Neuronal stem cell (in vitro differentiated cells): ENCODE measurements around the gene GALNT1.
A peak's percentile ranks its signal among the peaks of the same experiment; 100 is the strongest.

ENCODE experiments used
- DNase-seq: peaks from one replicate; pipeline ENCODE4 v3.0.0-alpha.2; 2013; ENCODE audit warnings: low spot score
- H2AFZ ChIP-seq: one replicate; pipeline ENCODE4 v1.6.1; 2013; ENCODE audit warnings: mild to moderate bottlenecking, low read length, inconsistent platforms
- H2AK5ac ChIP-seq: 2 replicates; pipeline ENCODE4 v1.6.1; 2013; ENCODE audit warnings: low read depth, mild to moderate bottlenecking, inconsistent platforms, low read length, moderate library complexity, mixed read lengths
- H2BK120ac ChIP-seq: 2 replicates; pipeline ENCODE4 v1.6.1; 2013; ENCODE audit warnings: low read depth, mild to moderate bottlenecking, inconsistent platforms, low read length, moderate library complexity, mixed read lengths
- H2BK12ac ChIP-seq: one replicate; pipeline ENCODE4 v1.6.1; 2013; ENCODE audit warnings: low read length, inconsistent platforms
- H2BK15ac ChIP-seq: 2 replicates; pipeline ENCODE4 v1.6.1; 2013; ENCODE audit warnings: mild to moderate bottlenecking, low read length, inconsistent platforms, mixed read lengths
- H2BK5ac ChIP-seq: one replicate; pipeline ENCODE4 v1.6.1; 2013; ENCODE audit warnings: inconsistent platforms, mild to moderate bottlenecking, low read length, moderate library complexity
- H3K14ac ChIP-seq: one replicate; pipeline ENCODE4 v1.6.1; 2013; ENCODE audit warnings: low read length, inconsistent platforms
- H3K18ac ChIP-seq: 2 replicates; pipeline ENCODE4 v1.6.1; 2013; ENCODE audit warnings: low read length, inconsistent platforms
- H3K23ac ChIP-seq: 2 replicates; pipeline ENCODE4 v1.6.1; 2013; ENCODE audit warnings: low read depth, mild to moderate bottlenecking, mixed read lengths, low read length, inconsistent platforms; ENCODE audit not compliant: poor library complexity
- H3K27ac ChIP-seq: replicated peaks from 3 replicates; pipeline ENCODE4 v1.5.1; 2013; ENCODE audit warnings: low read length, inconsistent platforms
- H3K27me3 ChIP-seq, 3 experiments: 2 replicates each; pipeline ENCODE4 v1.6.1; 2013; ENCODE audit warnings: low read length in 3 of 3, mild to moderate bottlenecking in 2 of 3, inconsistent platforms in 1 of 3, low read depth in 1 of 3, mixed read lengths in 1 of 3, moderate library complexity in 1 of 3; ENCODE audit not compliant: control insufficient read depth in 3 of 3, insufficient read depth in 3 of 3
- H3K36me3 ChIP-seq, 2 donors: replicated peaks in 1 of 2; 2 replicates each; pipeline ENCODE4 v1.6.1; 2013; ENCODE audit warnings: low read length in 2 of 2; ENCODE audit not compliant: control insufficient read depth in 2 of 2, insufficient read depth in 2 of 2
- H3K4ac ChIP-seq: 2 replicates; pipeline ENCODE4 v1.6.1; 2013; ENCODE audit warnings: inconsistent platforms, mild to moderate bottlenecking, low read length, moderate library complexity
- H3K4me1 ChIP-seq, 2 donors: 1 replicate in 1 of 2; 2 replicates in 1 of 2; pipeline ENCODE4 v1.6.1; 2013; ENCODE audit warnings: low read length in 2 of 2, low read depth in 1 of 2; ENCODE audit not compliant: control insufficient read depth in 2 of 2, insufficient read depth in 1 of 2
- H3K4me2 ChIP-seq: one replicate; pipeline ENCODE4 v1.6.1; 2013; ENCODE audit warnings: mild to moderate bottlenecking, low read length, inconsistent platforms; ENCODE audit not compliant: insufficient read depth, poor library complexity, severe bottlenecking
- H3K4me3 ChIP-seq, 2 donors: 2 replicates each; pipeline ENCODE4 v1.5.1; 2013; ENCODE audit warnings: low read length in 2 of 2, mild to moderate bottlenecking in 2 of 2, inconsistent platforms in 1 of 2, moderate library complexity in 1 of 2
- H3K79me1 ChIP-seq: one replicate; pipeline ENCODE4 v1.6.1; 2013; ENCODE audit warnings: low read depth, mild to moderate bottlenecking, inconsistent platforms, low read length, moderate library complexity
- H3K9ac ChIP-seq: one replicate; pipeline ENCODE4 v1.6.1; 2013; ENCODE audit warnings: mild to moderate bottlenecking, low read depth, low read length, inconsistent platforms; ENCODE audit not compliant: poor library complexity
- H3K9me3 ChIP-seq, 2 donors: replicated peaks in 1 of 2; 2 replicates each; pipeline versions ENCODE3 to v1.6.1; 2013; ENCODE audit warnings: low read length in 2 of 2, mild to moderate bottlenecking in 2 of 2, inconsistent platforms in 1 of 2, low read depth in 1 of 2, mixed read lengths in 1 of 2, moderate library complexity in 1 of 2; ENCODE audit not compliant: control insufficient read depth in 2 of 2, insufficient read depth in 1 of 2
- H4K8ac ChIP-seq: one replicate; pipeline ENCODE4 v1.6.1; 2013; ENCODE audit warnings: low read depth, mild to moderate bottlenecking, inconsistent platforms, low read length, moderate library complexity
- H4K91ac ChIP-seq: one replicate; pipeline ENCODE4 v1.6.1; 2013; ENCODE audit warnings: low read length, low read depth, mild to moderate bottlenecking, inconsistent platforms; ENCODE audit not compliant: poor library complexity
- WGBS, 2 donors: extraction: QIAGEN DNeasy Blood & Tissue Kit; methylation state at CpG; one replicate each; pipeline ENCODE4 v1.1.7; 2013; ENCODE audit warnings: missing lambda C conversion rate in 2 of 2, mixed read lengths in 1 of 2; ENCODE audit not compliant: insufficient read length in 2 of 2, insufficient replicate concordance in 1 of 2; ENCODE audit errors: extremely low coverage in 2 of 2; 5-methylcytosine and 5-hydroxymethylcytosine counted together

The GALNT1 gene

DNA sequence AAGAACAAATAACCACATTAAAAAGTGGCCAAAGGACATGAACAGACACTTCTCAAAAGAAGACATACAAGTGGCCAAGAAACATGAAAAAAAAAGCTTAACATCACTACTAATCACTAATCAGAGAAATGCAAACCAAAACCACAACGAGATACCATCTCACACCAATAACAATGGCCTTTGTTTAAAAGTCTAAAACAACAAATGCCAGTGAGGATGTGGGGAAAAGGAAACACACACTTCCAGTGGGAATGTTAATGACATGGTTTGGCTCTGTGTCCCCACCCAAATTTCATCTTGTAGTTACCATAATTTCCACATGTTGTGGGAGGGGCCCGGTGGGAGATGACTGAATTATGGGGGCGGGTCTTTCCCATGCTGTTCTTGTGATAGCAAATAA, 147.1 kb downstream of the GALNT1 start:
- Histone ChIP-seq H3K79me1 (no peaks in the 10 kb centered on the region), H4K91ac (no peak overlapping the region), H2AK5ac (no peak overlapping the region), H3K4me2 (no peak overlapping the region), H3K9ac (no peak overlapping the region), H2BK120ac (no peak overlapping the region), H3K27me3 (peaks cover 0 to 3% (median 0%) of the 10 kb centered on the region in 3 experiments), H3K14ac (no peak overlapping the region), H2AFZ (no peak overlapping the region), H3K36me3 (no peaks in the 10 kb centered on the region), H3K9me3 (no peaks in the 10 kb centered on the region), H3K4me3 (no peak overlapping the region), H3K27ac (no peak overlapping the region), H3K23ac (no peak overlapping the region), H2BK15ac (no peak overlapping the region), H4K8ac (no peak overlapping the region), H2BK12ac (no peak overlapping the region), H2BK5ac (no peak overlapping the region), H3K18ac (no peak overlapping the region), H3K4ac (no peak overlapping the region), H3K4me1 (no peaks in the 10 kb centered on the region)
- no peak for DNase-seq
- WGBS, 2 donors: no CpG with 5 or more reads among the region's 3 CpGs

DNA sequence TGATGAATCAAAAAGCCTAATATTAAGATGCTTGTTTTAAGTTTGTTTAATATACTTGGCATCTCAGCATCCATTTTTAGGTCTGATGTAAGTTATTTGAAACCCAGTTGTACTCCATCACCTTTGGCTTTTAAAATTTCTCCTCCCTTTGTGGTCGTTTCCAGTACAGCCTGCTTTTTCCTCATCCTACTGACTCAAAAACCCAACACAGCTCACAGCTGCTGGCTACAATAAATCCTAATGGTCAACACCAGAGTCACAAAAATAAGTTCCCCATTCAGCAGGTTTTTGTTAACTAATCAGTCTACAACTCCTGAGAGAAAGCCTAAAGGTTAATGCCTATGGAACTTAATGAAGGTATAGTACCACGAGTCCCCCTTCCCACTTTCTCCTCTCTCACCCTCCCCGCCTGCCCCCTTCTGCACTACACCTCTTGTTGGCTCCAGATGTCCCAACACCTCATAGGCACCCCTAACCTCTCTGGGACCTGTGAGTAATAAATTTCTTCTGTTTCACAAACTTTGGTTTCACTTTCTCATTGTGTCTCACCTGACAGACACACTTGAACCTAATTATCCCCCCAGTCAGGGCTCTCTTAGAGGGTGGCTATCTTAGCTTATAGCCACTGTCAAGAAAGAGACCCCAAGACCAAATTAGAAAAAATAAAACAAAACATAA, 148.6 kb downstream of the GALNT1 start:
- Histone ChIP-seq H3K9me3 (no peaks in the 10 kb centered on the region), H3K9ac (no peak overlapping the region), H3K27me3 (peaks cover 0 to 7% (median 0%) of the 10 kb centered on the region in 3 experiments), H4K91ac (no peak overlapping the region), H4K8ac (no peak overlapping the region), H3K23ac (no peak overlapping the region), H3K14ac (no peak overlapping the region), H3K4me1 (no peaks in the 10 kb centered on the region), H3K4me2 (no peak overlapping the region), H3K4ac (no peak overlapping the region), H2BK12ac (no peak overlapping the region), H2BK120ac (no peak overlapping the region), H2BK15ac (no peak overlapping the region), H2BK5ac (no peak overlapping the region), H3K27ac (no peak overlapping the region), H2AK5ac (no peak overlapping the region), H2AFZ (no peak overlapping the region), H3K79me1 (no peaks in the 10 kb centered on the region), H3K4me3 (no peak overlapping the region), H3K36me3 (no peaks in the 10 kb centered on the region), H3K18ac (no peak overlapping the region)
- no peak for DNase-seq
- WGBS, 2 donors: no CpG with 5 or more reads among the region's 3 CpGs

DNA sequence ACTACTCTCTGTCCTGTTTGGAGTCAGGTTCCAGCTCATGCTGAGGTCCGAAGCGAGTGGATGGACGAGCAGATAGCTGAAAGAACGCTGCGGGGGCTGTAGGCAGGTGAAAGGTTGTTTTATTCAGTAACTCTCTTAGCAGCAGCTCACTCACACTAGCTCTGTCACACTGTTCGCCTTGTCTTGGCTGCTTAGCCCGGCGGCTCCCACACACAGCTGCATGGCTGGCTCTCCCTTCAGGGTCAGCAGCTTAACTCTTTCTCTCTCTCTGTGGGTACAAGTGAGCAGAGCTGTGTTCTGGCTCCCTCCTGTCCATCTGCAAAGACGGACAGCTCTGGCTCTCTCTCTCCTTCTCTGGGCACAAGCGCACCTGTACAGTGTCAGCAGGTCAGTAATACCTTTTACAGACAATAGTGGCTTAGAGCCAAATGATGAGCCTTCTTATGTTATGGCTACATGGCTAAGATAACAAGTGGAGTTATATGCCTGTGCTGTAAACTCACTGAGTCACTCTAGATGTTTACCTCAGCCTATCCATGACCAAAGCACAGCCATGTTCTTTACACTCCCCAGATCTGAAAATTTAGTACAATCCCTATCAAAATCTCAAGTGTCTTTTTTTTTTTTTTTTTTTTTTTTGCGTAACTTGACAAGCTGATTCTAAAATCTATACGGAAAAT, 149.3 kb downstream of the GALNT1 start:
- Histone ChIP-seq H4K8ac (no peak overlapping the region), H3K14ac (no peak overlapping the region)

DNA sequence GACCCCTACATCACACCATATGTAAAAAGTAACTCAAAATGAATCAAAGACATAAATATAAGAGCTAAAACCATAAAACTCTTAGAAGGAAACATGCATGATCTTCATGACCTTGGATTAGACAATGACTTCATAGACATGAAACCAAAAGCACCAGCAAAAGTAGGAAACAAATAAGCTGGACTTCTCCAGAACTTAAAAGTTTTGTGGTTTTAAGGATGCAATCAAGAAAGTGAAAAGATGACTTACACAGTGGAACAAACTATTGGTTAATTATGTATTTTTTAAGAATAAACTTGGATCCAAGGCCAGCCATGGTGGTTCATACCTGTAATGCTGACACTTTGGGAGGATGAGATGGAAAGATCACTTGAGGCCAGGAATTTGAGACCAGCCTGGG, 150.2 kb downstream of the GALNT1 start:
- H2BK120ac ChIP-seq: no peak overlapping the region
- no peak for DNase-seq
- H3K36me3 ChIP-seq: no peaks in the 10 kb centered on the region
- no peak overlapping the region for H2AFZ ChIP-seq
- H3K27me3 ChIP-seq: peaks cover 0 to 7% (median 0%) of the 10 kb centered on the region in 3 experiments
- no peak overlapping the region for H3K27ac ChIP-seq
- no peak overlapping the region for H2BK15ac ChIP-seq
- H2BK5ac ChIP-seq: no peak overlapping the region
- no peak overlapping the region for H3K9ac ChIP-seq
- H3K4me1 ChIP-seq: no peaks in the 10 kb centered on the region
- H4K8ac ChIP-seq: no peak overlapping the region
- H2AK5ac ChIP-seq: no peak overlapping the region
- no peaks in the 10 kb centered on the region for H3K79me1 ChIP-seq
- H3K4me2 ChIP-seq: no peak overlapping the region
- H3K14ac ChIP-seq: no peak overlapping the region
- H3K23ac ChIP-seq: no peak overlapping the region
- no peak overlapping the region for H3K18ac ChIP-seq
- no peak overlapping the region for H2BK12ac ChIP-seq
- H3K4me3 ChIP-seq: no peak overlapping the region
- no peak overlapping the region for H4K91ac ChIP-seq
- H3K9me3 ChIP-seq: no peaks in the 10 kb centered on the region
- no peak overlapping the region for H3K4ac ChIP-seq

More for the DNA sequence above, 149.3 kb downstream of the GALNT1 start:
- no peak overlapping the region for H3K9ac ChIP-seq
- no peak overlapping the region for H3K4me3 ChIP-seq
- no peak overlapping the region for H2BK15ac ChIP-seq
- H4K91ac ChIP-seq: no peak overlapping the region
- H2BK5ac ChIP-seq: no peak overlapping the region
- no peaks in the 10 kb centered on the region for H3K4me1 ChIP-seq
- H3K4ac ChIP-seq: no peak overlapping the region
- H3K79me1 ChIP-seq: no peaks in the 10 kb centered on the region
- no peak overlapping the region for H2AK5ac ChIP-seq
- no peak overlapping the region for H3K23ac ChIP-seq
- H3K27me3 ChIP-seq: peaks cover 0 to 7% (median 0%) of the 10 kb centered on the region in 3 experiments
- no peak overlapping the region for H2BK120ac ChIP-seq
- no peaks in the 10 kb centered on the region for H3K9me3 ChIP-seq
- no peak for DNase-seq
- no peak overlapping the region for H2AFZ ChIP-seq
- H3K36me3 ChIP-seq: no peaks in the 10 kb centered on the region
- peak overlapping the region; percentile 15 for H3K18ac ChIP-seq
- no peak overlapping the region for H3K4me2 ChIP-seq
- H2BK12ac ChIP-seq: no peak overlapping the region
- no CpG with 5 or more reads among the region's 12 CpGs for WGBS, 2 donors
- no peak overlapping the region for H3K27ac ChIP-seq
